Neutrophil (primary cell): ENCODE results near the gene C11orf16.

ENCODE experiments used
- H3K27ac ChIP-seq: fragments of 200-600 bp; sonication (generic); 2 replicates; pipeline ENCODE4 v1.5.1; 2016; ENCODE audit warnings: mild to moderate bottlenecking, moderate library complexity
- H3K27me3 ChIP-seq: fragments of 200-600 bp; sonication (generic); 2 replicates; pipeline ENCODE4 v1.6.0; 2016; ENCODE audit warnings: mild to moderate bottlenecking
- H3K36me3 ChIP-seq: fragments of 200-600 bp; sonication (generic); 2 replicates; pipeline ENCODE4 v1.5.1; 2017
- H3K4me1 ChIP-seq, 2 experiments: fragments of 200-600 bp in 1 of 2; sonication (generic) in 1 of 2; 1 replicate in 1 of 2; 2 replicates in 1 of 2; pipeline versions ENCODE4 v1.5.1 to v1.6.1; 2013 to 2016; ENCODE audit warnings: low read depth in 1 of 2, low read length in 1 of 2, mild to moderate bottlenecking in 1 of 2, moderate library complexity in 1 of 2; ENCODE audit not compliant: control insufficient read depth in 1 of 2, insufficient read depth in 1 of 2
- H3K4me3 ChIP-seq, 2 experiments: fragments of 200-600 bp in 1 of 2; sonication (generic) in 1 of 2; 1 replicate in 1 of 2; 2 replicates in 1 of 2; pipeline ENCODE4 v1.5.1; 2013 to 2016; ENCODE audit warnings: low read depth in 1 of 2, low read length in 1 of 2, mild to moderate bottlenecking in 1 of 2, moderate library complexity in 1 of 2
- H3K9me3 ChIP-seq: fragments of 200-600 bp; sonication (generic); 2 replicates; pipeline ENCODE4 v1.5.1; 2016
- CTCF ChIP-seq: fragments of 200-600 bp; sonication (generic); IDR thresholded peaks from 2 replicates; pipeline ENCODE4 v1.5.1; 2016; ENCODE audit warnings: antibody characterized with exemption

The C11orf16 gene

GRCh38 chr11:8961401-8961800 is 28.7 kb upstream of the C11orf16 start:
- peaks cover 21 to 22% of the 10 kb centered on the region in 2 experiments for H3K4me1 ChIP-seq
- H3K27me3 ChIP-seq, result no peaks in the 10 kb centered on the region
- no peak overlapping the region for H3K27ac ChIP-seq
- H3K9me3 ChIP-seq, result no peaks in the 10 kb centered on the region
- H3K36me3 ChIP-seq, result peaks cover 3% of the 10 kb centered on the region
- no peak overlapping the region for H3K4me3 ChIP-seq
- TF ChIP-seq CTCF, result no peak

- Histone ChIP-seq H3K27ac (no peak overlapping the region), H3K4me3 (no peak overlapping the region), H3K4me1 (peaks cover 16% of the 10 kb centered on the region in 2 experiments), H3K36me3 (peaks cover 19% of the 10 kb centered on the region), H3K9me3 (no peaks in the 10 kb centered on the region), H3K27me3 (no peaks in the 10 kb centered on the region)
- TF ChIP-seq CTCF, result no peak
Observed at GRCh38 chr11:8959546-8960166, 26.9 kb upstream of the C11orf16 start.

- no peak overlapping the region for H3K27ac ChIP-seq
- H3K36me3 ChIP-seq, result peaks cover 42% of the 10 kb centered on the region
- H3K4me1 ChIP-seq, result no peaks in the 10 kb centered on the region
- no peaks in the 10 kb centered on the region for H3K27me3 ChIP-seq
- no peaks in the 10 kb centered on the region for H3K9me3 ChIP-seq
- H3K4me3 ChIP-seq, result no peak overlapping the region
- TF ChIP-seq CTCF, result no peak
Observed at GRCh38 chr11:8956860-8957259, 24.1 kb upstream of the C11orf16 start.

GRCh38 chr11:8948886-8949285 is 16.1 kb upstream of the C11orf16 start:
- H3K9me3 ChIP-seq, result no peaks in the 10 kb centered on the region
- no peak for TF ChIP-seq CTCF
- H3K4me3 ChIP-seq, result no peak overlapping the region
- H3K27me3 ChIP-seq, result no peaks in the 10 kb centered on the region
- H3K36me3 ChIP-seq, result peaks cover 44% of the 10 kb centered on the region
- no peak overlapping the region for H3K27ac ChIP-seq
- no peaks in the 10 kb centered on the region for H3K4me1 ChIP-seq

- Histone ChIP-seq H3K27ac (no peak overlapping the region), H3K27me3 (no peaks in the 10 kb centered on the region), H3K9me3 (no peaks in the 10 kb centered on the region), H3K36me3 (peaks cover 30% of the 10 kb centered on the region), H3K4me1 (no peaks in the 10 kb centered on the region), H3K4me3 (no peak overlapping the region)
- no peak for TF ChIP-seq CTCF
Observed at GRCh38 chr11:8947230-8947943, 14.6 kb upstream of the C11orf16 start.
